Fibroblast of lung (primary cell): ENCODE measurements around the gene LFNG.

Source experiments
- CTCF ChIP-seq, 2 donors: IDR thresholded peaks in 1 of 2; conservative IDR thresholded peaks in 1 of 2; 1 replicate in 1 of 2; 2 replicates in 1 of 2; pipeline ENCODE4 v1.5.1; 2011 to 2012; ENCODE audit warnings: low read length in 2 of 2, control low read depth in 1 of 2, inconsistent platforms in 1 of 2, low read depth in 1 of 2, mild to moderate bottlenecking in 1 of 2
- EZH2 ChIP-seq: IDR thresholded peaks from 2 replicates; pipeline ENCODE4 v1.5.1; 2012; ENCODE audit warnings: low read length, control low read depth, mild to moderate bottlenecking; ENCODE audit errors: missing control alignments

DNA sequence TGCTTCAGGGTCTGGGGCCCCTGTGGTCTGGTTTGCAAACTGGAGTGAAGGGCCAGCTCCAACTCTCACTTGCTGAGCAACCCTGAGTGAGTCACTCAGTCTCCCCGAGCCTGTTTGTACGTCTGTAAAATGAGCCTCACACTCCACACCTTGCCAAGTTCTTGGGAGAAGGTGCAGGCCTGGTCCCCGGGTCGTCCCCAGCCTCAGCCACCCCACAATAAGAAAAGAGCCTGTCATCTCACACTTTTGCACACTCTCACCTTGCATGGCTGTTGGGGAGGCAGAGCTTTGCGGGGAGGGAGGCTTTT is 48.6 kb upstream of the LFNG start:
- TF ChIP-seq CTCF (conservative IDR thresholded peaks at IDR 0.05 in 1 of 2, IDR thresholded peaks at IDR 0.05 in 1 of 2; ENCODE audit: low read depth in 1 of 2, low read length in 2 of 2) (no peak), EZH2 (no peak)
